DND-41 (cell line): ENCODE data around the gene PTPRN2.

Source experiments
- CTCF ChIP-seq: IDR thresholded peaks from 2 replicates; pipeline ENCODE4 v1.5.1; 2012; ENCODE audit warnings: borderline replicate concordance, low read length, moderate library complexity, mild to moderate bottlenecking; ENCODE audit not compliant: poor library complexity, severe bottlenecking; ENCODE audit errors: extremely low read depth
- EZH2 ChIP-seq: IDR thresholded peaks from 3 replicates; pipeline ENCODE4 v1.6.1; 2012; ENCODE audit warnings: borderline replicate concordance, low read depth, mild to moderate bottlenecking, moderate library complexity, low read length, inconsistent platforms; ENCODE audit not compliant: severe bottlenecking

GRCh38 chr7:157757211-157757610, 830.4 kb downstream of the PTPRN2 start:
- TF ChIP-seq CTCF, result no peak
- TF ChIP-seq EZH2, result no peak
